ENCODE results near the gene CRABP1.

GRCh38 chr15:78364233-78364632, 24.1 kb downstream of the CRABP1 start:
- no peak for TF ChIP-seq ELF4 (IDR thresholded peaks at IDR 0.05)
- TF ChIP-seq HDGF (IDR thresholded peaks at IDR 0.05; ENCODE audit: borderline replicate concordance) = no peak
- no peak for TF ChIP-seq NFRKB (IDR thresholded peaks at IDR 0.05)
- TF ChIP-seq FOXA1 (IDR thresholded peaks at IDR 0.05) = no peak
- TF ChIP-seq FOXM1 (IDR thresholded peaks at IDR 0.05; ENCODE audit: borderline replicate concordance) = no peak
